Muscle layer of duodenum (tissue), 2 donors: ENCODE data around the gene ANO2.

Source experiments
- H3K27ac ChIP-seq: one replicate; pipeline ENCODE4 v1.7.0; 2013; ENCODE audit warnings: mild to moderate bottlenecking, low read length
- H3K27me3 ChIP-seq: one replicate; pipeline ENCODE4 v1.7.0; 2013; ENCODE audit warnings: low read depth, mild to moderate bottlenecking, control low read depth, low read length
- H3K36me3 ChIP-seq, 2 donors: one replicate each; pipeline ENCODE4 v1.7.0; 2013; ENCODE audit warnings: low read length in 2 of 2, control low read depth in 1 of 2, mild to moderate bottlenecking in 1 of 2; ENCODE audit not compliant: insufficient read depth in 2 of 2, control insufficient read depth in 1 of 2
- H3K4me1 ChIP-seq, 2 donors: one replicate each; pipeline ENCODE4 v1.7.0; 2013; ENCODE audit warnings: low read length in 2 of 2, mild to moderate bottlenecking in 2 of 2, control low read depth in 1 of 2, moderate library complexity in 1 of 2; ENCODE audit not compliant: insufficient read depth in 2 of 2, control insufficient read depth in 1 of 2
- H3K4me3 ChIP-seq, 2 donors: one replicate each; pipeline ENCODE4 v1.7.0; 2013; ENCODE audit warnings: low read length in 2 of 2, low read depth in 1 of 2, mild to moderate bottlenecking in 1 of 2
- H3K9me3 ChIP-seq, 2 donors: one replicate each; pipeline ENCODE4 v1.7.0; 2013; ENCODE audit warnings: low read length in 2 of 2, control low read depth in 1 of 2, mild to moderate bottlenecking in 1 of 2; ENCODE audit not compliant: control insufficient read depth in 1 of 2
- donor health status: healthy.

The ANO2 gene

GRCh38 chr12:5654019-5654418, 291.0 kb downstream of the ANO2 start:
- Histone ChIP-seq H3K9me3 (peaks cover 0 to 3% of the 10 kb centered on the region in 2 donors), H3K36me3 (no peaks in the 10 kb centered on the region), H3K27ac (no peak overlapping the region), H3K27me3 (no peaks in the 10 kb centered on the region), H3K4me1 (no peaks in the 10 kb centered on the region), H3K4me3 (no peak overlapping the region)

GRCh38 chr12:5650829-5651461, 294.1 kb downstream of the ANO2 start:
- Histone ChIP-seq H3K4me1 (no peaks in the 10 kb centered on the region), H3K27ac (no peak overlapping the region), H3K4me3 (no peak overlapping the region), H3K9me3 (peaks cover 0 to 3% of the 10 kb centered on the region in 2 donors), H3K27me3 (no peaks in the 10 kb centered on the region), H3K36me3 (no peaks in the 10 kb centered on the region)

GRCh38 chr12:5650281-5650680, 294.8 kb downstream of the ANO2 start:
- no peak overlapping the region for H3K4me3 ChIP-seq

GRCh38 chr12:5648692-5649359, 296.2 kb downstream of the ANO2 start:
- H3K36me3 ChIP-seq: no peaks in the 10 kb centered on the region
- no peak overlapping the region for H3K4me3 ChIP-seq
- H3K4me1 ChIP-seq: no peaks in the 10 kb centered on the region
- no peaks in the 10 kb centered on the region for H3K27me3 ChIP-seq
- peaks cover 0 to 3% of the 10 kb centered on the region in 2 donors for H3K9me3 ChIP-seq
- H3K27ac ChIP-seq: no peak overlapping the region

More at GRCh38 chr12:5650281-5650680, 294.8 kb downstream of the ANO2 start:
- Histone ChIP-seq H3K27me3 (no peaks in the 10 kb centered on the region), H3K27ac (no peak overlapping the region), H3K36me3 (no peaks in the 10 kb centered on the region), H3K9me3 (peaks cover 0 to 3% of the 10 kb centered on the region in 2 donors), H3K4me1 (no peaks in the 10 kb centered on the region)

GRCh38 chr12:5643266-5643665, 301.8 kb downstream of the ANO2 start:
- Histone ChIP-seq H3K9me3 (no peaks in the 10 kb centered on the region), H3K36me3 (no peaks in the 10 kb centered on the region), H3K4me3 (no peak overlapping the region), H3K27me3 (no peaks in the 10 kb centered on the region), H3K4me1 (no peaks in the 10 kb centered on the region), H3K27ac (no peak overlapping the region)

GRCh38 chr12:5637698-5638097, 307.4 kb downstream of the ANO2 start:
- H3K9me3 ChIP-seq: no peaks in the 10 kb centered on the region
- no peak overlapping the region for H3K27ac ChIP-seq
- H3K4me1 ChIP-seq: no peaks in the 10 kb centered on the region
- no peaks in the 10 kb centered on the region for H3K36me3 ChIP-seq
- H3K27me3 ChIP-seq: no peaks in the 10 kb centered on the region
- H3K4me3 ChIP-seq: no peak overlapping the region

- Histone ChIP-seq H3K36me3 (no peaks in the 10 kb centered on the region), H3K4me1 (no peaks in the 10 kb centered on the region), H3K27me3 (no peaks in the 10 kb centered on the region), H3K9me3 (no peaks in the 10 kb centered on the region), H3K4me3 (no peak overlapping the region), H3K27ac (no peak overlapping the region)
These were observed 308.2 kb downstream of the ANO2 start for GRCh38 chr12:5636907-5637306.

- Histone ChIP-seq H3K36me3 (no peaks in the 10 kb centered on the region), H3K4me1 (no peaks in the 10 kb centered on the region), H3K27me3 (no peaks in the 10 kb centered on the region), H3K9me3 (no peaks in the 10 kb centered on the region), H3K27ac (no peak overlapping the region), H3K4me3 (no peak overlapping the region)
These were observed 312.0 kb downstream of the ANO2 start for GRCh38 chr12:5633106-5633505.

- H3K4me1 ChIP-seq: no peaks in the 10 kb centered on the region
- H3K4me3 ChIP-seq: no peak overlapping the region
- no peaks in the 10 kb centered on the region for H3K36me3 ChIP-seq
- no peaks in the 10 kb centered on the region for H3K9me3 ChIP-seq
- no peak overlapping the region for H3K27ac ChIP-seq
- H3K27me3 ChIP-seq: no peaks in the 10 kb centered on the region
These were observed 312.6 kb downstream of the ANO2 start for GRCh38 chr12:5632453-5632852.

- no peaks in the 10 kb centered on the region for H3K4me1 ChIP-seq
- H3K9me3 ChIP-seq: no peaks in the 10 kb centered on the region
- no peaks in the 10 kb centered on the region for H3K36me3 ChIP-seq
- H3K27ac ChIP-seq: no peak overlapping the region
- no peaks in the 10 kb centered on the region for H3K27me3 ChIP-seq
- no peak overlapping the region for H3K4me3 ChIP-seq
These were observed 313.6 kb downstream of the ANO2 start for GRCh38 chr12:5631497-5631896.

GRCh38 chr12:5630726-5631125, 314.3 kb downstream of the ANO2 start:
- Histone ChIP-seq H3K4me1 (no peaks in the 10 kb centered on the region), H3K4me3 (no peak overlapping the region), H3K27ac (no peak overlapping the region), H3K9me3 (no peaks in the 10 kb centered on the region), H3K27me3 (no peaks in the 10 kb centered on the region), H3K36me3 (no peaks in the 10 kb centered on the region)

GRCh38 chr12:5628501-5628900, 316.6 kb downstream of the ANO2 start:
- no peaks in the 10 kb centered on the region for H3K27me3 ChIP-seq
- no peak overlapping the region for H3K27ac ChIP-seq
- H3K36me3 ChIP-seq: no peaks in the 10 kb centered on the region
- no peaks in the 10 kb centered on the region for H3K4me1 ChIP-seq
- no peaks in the 10 kb centered on the region for H3K9me3 ChIP-seq
- no peak overlapping the region for H3K4me3 ChIP-seq
